GM23248 (cell line): ENCODE measurements around the gene ADPRHL1. TPM values are rescaled to one million over a fixed set of nuclear protein-coding genes. Genes with fewer than 3 reads are reported as not detected.

Source experiments
- DNase-seq: peaks from one replicate; pipeline ENCODE4 v3.0.0-alpha.2; 2015
- H2AFZ ChIP-seq: fragments of 200-600 bp; sonication (generic); 2 replicates; pipeline ENCODE4 v1.6.1; 2016; ENCODE audit warnings: antibody characterized with exemption
- H3F3A ChIP-seq: fragments of 200-600 bp; sonication (generic); 2 replicates; pipeline ENCODE4 v1.6.1; 2016; ENCODE audit warnings: mild to moderate bottlenecking, antibody characterized with exemption, mixed run types; ENCODE audit not compliant: insufficient read depth
- H3K27ac ChIP-seq: fragments of 200-600 bp; sonication (generic); 2 replicates; pipeline ENCODE4 v1.5.1; 2016; ENCODE audit warnings: mild to moderate bottlenecking
- H3K27me3 ChIP-seq: fragments of 200-600 bp; sonication (generic); replicated peaks from 2 replicates; pipeline ENCODE4 v1.6.1; 2016; ENCODE audit warnings: mild to moderate bottlenecking; ENCODE audit not compliant: insufficient read depth
- H3K36me3 ChIP-seq: fragments of 200-600 bp; sonication (generic); 2 replicates; pipeline ENCODE4 v1.6.1; 2016; ENCODE audit warnings: low read depth, mild to moderate bottlenecking
- H3K4me1 ChIP-seq: fragments of 200-600 bp; sonication (generic); 2 replicates; pipeline ENCODE4 v1.6.1; 2016; ENCODE audit warnings: mild to moderate bottlenecking; ENCODE audit not compliant: insufficient read depth
- H3K4me2 ChIP-seq: fragments of 200-600 bp; sonication (generic); one replicate; pipeline ENCODE4 v1.6.1; 2016; ENCODE audit warnings: mild to moderate bottlenecking; ENCODE audit not compliant: unreplicated experiment
- H3K4me3 ChIP-seq: fragments of 200-600 bp; sonication (generic); 2 replicates; pipeline ENCODE4 v1.5.1; 2016; ENCODE audit warnings: mild to moderate bottlenecking
- H3K79me2 ChIP-seq: fragments of 200-600 bp; sonication (generic); 2 replicates; pipeline ENCODE4 v1.6.1; 2016; ENCODE audit warnings: mild to moderate bottlenecking; ENCODE audit not compliant: insufficient read depth
- H3K9ac ChIP-seq: fragments of 200-600 bp; sonication (generic); 2 replicates; pipeline ENCODE4 v1.6.1; 2016; ENCODE audit warnings: mild to moderate bottlenecking
- H3K9me2 ChIP-seq: fragments of 200-600 bp; sonication (generic); 2 replicates; pipeline ENCODE4 v1.6.1; 2016; ENCODE audit warnings: mixed run types, mild to moderate bottlenecking, moderate library complexity; ENCODE audit not compliant: insufficient read depth
- H3K9me3 ChIP-seq: fragments of 200-600 bp; sonication (generic); one replicate; pipeline ENCODE4 v1.6.1; 2017; ENCODE audit warnings: low read depth
- H4K20me1 ChIP-seq: fragments of 200-600 bp; sonication (generic); 2 replicates; pipeline ENCODE4 v1.6.0; 2016; ENCODE audit not compliant: insufficient read depth
- EZH2 ChIP-seq: fragments of 200-600 bp; sonication (generic); IDR thresholded peaks from 2 replicates; pipeline ENCODE4 v1.6.1; 2018; ENCODE audit warnings: antibody characterized with exemption, mild to moderate bottlenecking; ENCODE audit not compliant: insufficient read depth, poor library complexity, severe bottlenecking
- EZH2phosphoT487 ChIP-seq: fragments of 200-600 bp; sonication (generic); IDR thresholded peaks from 2 replicates; pipeline ENCODE4 v1.6.1; 2018; ENCODE audit warnings: antibody characterized with exemption, moderate library complexity, mild to moderate bottlenecking, low read depth; ENCODE audit not compliant: insufficient read depth
- WGBS, 2 experiments: methylation state at CpG; one replicate each; pipeline ENCODE4 v1.1.6; 2015 to 2017; ENCODE audit warnings: low lambda C conversion rate in 2 of 2, low coverage in 1 of 2; ENCODE audit errors: missing lambda C conversion rate in 2 of 2; 5-methylcytosine and 5-hydroxymethylcytosine counted together
- in situ Hi-C: fragments of 300-500 bp; cut with MboI; formaldehyde crosslinking; loops from 2 replicates; pipeline ENCODE4 v1.15.0; 2020
- polyA plus RNA-seq: library from polyadenylated mRNA; unstranded; fragments of >200 nt; fragmentation: Nextera tagmentation; extraction: Ambion mirVana; gene quantifications from 2 replicates; pipeline ENCODE4 v1.2.1, GENCODE V29; 2016
- small RNA-seq: library from RNA; depleted of rRNA; stranded (forward); fragments of <200 nt; gene quantifications from one replicate; pipeline ENCODE3, GENCODE V24; 2014; ENCODE audit warnings: low read depth, low replicate concordance
- total RNA-seq: library from RNA; depleted of rRNA; stranded (reverse); fragments of >200 nt; shearing (Covaris generic); gene quantifications from 2 replicates; pipeline ENCODE4 v1.2.3, GENCODE V29; 2014; rRNA removed

ADPRHL1 gene
- total and polyA plus RNA-seq, 2 experiments from 2014 or later: 1.8 to 2.2 TPM

DNA sequence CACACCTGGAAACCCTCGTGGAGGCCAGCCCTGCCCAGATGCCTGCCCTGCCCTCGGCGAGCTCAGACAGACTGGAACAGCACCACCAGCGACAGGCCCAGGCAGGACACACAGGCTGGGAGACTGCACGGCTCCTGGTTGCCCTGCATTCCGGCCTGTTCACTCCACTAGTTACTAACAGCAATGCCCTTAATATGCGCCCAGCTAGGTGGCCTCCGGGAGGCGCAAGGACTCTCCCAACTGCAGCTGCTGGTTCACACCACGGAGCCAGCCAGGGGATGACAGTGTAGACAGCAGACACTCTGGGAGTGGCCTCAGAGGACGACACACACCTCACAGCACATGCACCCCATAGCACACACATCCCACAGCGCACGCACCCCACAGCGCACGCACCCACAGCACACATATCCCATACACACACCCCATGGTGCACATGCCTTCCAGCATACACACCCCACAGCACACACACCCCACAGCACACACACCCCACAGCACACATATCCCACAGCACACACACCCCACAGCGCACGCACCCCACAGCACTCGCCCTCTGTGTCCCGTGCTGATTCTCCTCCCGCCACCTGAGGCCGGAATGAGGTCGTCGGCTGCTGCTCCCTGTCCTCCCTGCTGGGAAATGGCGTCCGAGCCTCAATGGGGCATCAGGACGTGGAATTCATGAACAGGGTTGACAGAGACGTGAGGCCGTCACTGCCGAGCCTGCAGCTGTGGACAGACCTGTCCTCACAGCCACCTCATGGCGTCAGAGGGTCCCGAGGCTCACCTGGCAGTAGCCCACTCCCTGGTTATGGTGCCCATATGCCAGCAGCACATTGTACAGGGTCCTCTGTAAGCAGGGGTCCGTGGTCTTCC lies 103.0 kb downstream of the ADPRHL1 start:
- H3K9ac ChIP-seq: no peak overlapping the region
- no peaks in the 10 kb centered on the region for H3K4me1 ChIP-seq
- no peaks in the 10 kb centered on the region for H4K20me1 ChIP-seq
- TF ChIP-seq EZH2 (no peak), EZH2phosphoT487 (no peak)
- H3K27me3 ChIP-seq: no peaks in the 10 kb centered on the region
- WGBS, 2 experiments: 69 to 72% methylated on average over 26 to 29 of the region's 32 CpGs
- H3K4me3 ChIP-seq: no peak overlapping the region
- H3K9me3 ChIP-seq: no peaks in the 10 kb centered on the region
- no peaks in the 10 kb centered on the region for H3K36me3 ChIP-seq
- DNase-seq: peak; percentile 13
- in situ Hi-C loops: no loop called here
- H3K27ac ChIP-seq: no peak overlapping the region
- H3K79me2 ChIP-seq: no peaks in the 10 kb centered on the region
- no peaks in the 10 kb centered on the region for H3K9me2 ChIP-seq
- no peak overlapping the region for H3K4me2 ChIP-seq
- H2AFZ ChIP-seq: no peak overlapping the region
- H3F3A ChIP-seq: no peaks in the 10 kb centered on the region

Small RNA genes within 50 kb of the gene (small RNA-seq; reads per million reads assigned to genes)
- not detected for gene RNU1-16P

Other genes with a start within 250 kb of the ADPRHL1 start
- 60.7 and 67.9 TPM in 2 replicates for gene PCID2, start 244.8 kb downstream of the ADPRHL1 start, total RNA-seq
- gene PCID2, start 244.8 kb downstream of the ADPRHL1 start, polyA plus RNA-seq: 58.3 and 58.6 TPM in 2 replicates
- gene CUL4A, start 243.9 kb downstream of the ADPRHL1 start, total RNA-seq: 93.0 and 197 TPM in 2 replicates
- 65.9 and 67.3 TPM in 2 replicates for gene CUL4A, start 243.9 kb downstream of the ADPRHL1 start, polyA plus RNA-seq
- 295 and 305 TPM in 2 replicates for gene LAMP1, start 156.2 kb downstream of the ADPRHL1 start, total RNA-seq
- gene LAMP1, start 156.2 kb downstream of the ADPRHL1 start, polyA plus RNA-seq: 111 and 118 TPM in 2 replicates
- gene GRTP1, start 89.4 kb downstream of the ADPRHL1 start, total RNA-seq: not detected in 2 replicates
- 0.18 TPM in 1 of 2 replicates, not detected in the other for gene GRTP1, start 89.4 kb downstream of the ADPRHL1 start, polyA plus RNA-seq
- 9.9 and 22.1 TPM in 2 replicates for gene DCUN1D2, start 37.2 kb upstream of the ADPRHL1 start, total RNA-seq
- gene DCUN1D2, start 37.2 kb upstream of the ADPRHL1 start, polyA plus RNA-seq: 7.2 and 11.1 TPM in 2 replicates
- gene TFDP1, start 131.3 kb upstream of the ADPRHL1 start, total RNA-seq: 59.6 and 74.8 TPM in 2 replicates
- gene TFDP1, start 131.3 kb upstream of the ADPRHL1 start, polyA plus RNA-seq: 122 and 127 TPM in 2 replicates
- gene ATP4B, start 204.7 kb upstream of the ADPRHL1 start, total RNA-seq: not detected in 2 replicates
- not detected in 2 replicates for gene ATP4B, start 204.7 kb upstream of the ADPRHL1 start, polyA plus RNA-seq
- gene GRK1, start 213.7 kb upstream of the ADPRHL1 start, total RNA-seq: not detected in 2 replicates
- not detected in 2 replicates for gene GRK1, start 213.7 kb upstream of the ADPRHL1 start, polyA plus RNA-seq